HEK293 (cell line): Measurements from ENCODE around the gene FZD7.

Experiments
- CTCF ChIA-PET: fragments of 350-600 bp; formaldehyde crosslinking; extraction: SDS; loops from one replicate; lab custom pipeline; 2021; ENCODE audit warnings: antibody characterized with exemption; lab: Yijun Ruan, JAX
- POLR2A ChIA-PET: fragments of 300-600 bp; formaldehyde crosslinking; extraction: SDS; loops from one replicate; lab custom pipeline; 2020; ENCODE audit warnings: antibody characterized with exemption, inconsistent platforms; lab: Yijun Ruan, JAX
- H3K27ac ChIP-seq: fragments of 200-500 bp; sonication (Bioruptor generic); 2 replicates; pipeline ENCODE4 v1.5.1; 2014; ENCODE audit warnings: low read depth, low read length, control low read depth, inconsistent platforms; ENCODE audit errors: extremely low read depth
- H3K36me3 ChIP-seq, 2 experiments: fragments of 200-500 bp in 1 of 2; sonication (Bioruptor generic) in 1 of 2; 1 replicate in 1 of 2; 2 replicates in 1 of 2; pipeline ENCODE4 v1.5.1; 2014 to 2017; ENCODE audit warnings: inconsistent platforms in 2 of 2, low read length in 2 of 2; ENCODE audit not compliant: control insufficient read depth in 2 of 2, insufficient read depth in 1 of 2
- H3K4me1 ChIP-seq: fragments of 200-500 bp; sonication (Bioruptor generic); 2 replicates; pipeline ENCODE4 v1.5.1; 2014; ENCODE audit warnings: mild to moderate bottlenecking, low read length, inconsistent platforms; ENCODE audit not compliant: control insufficient read depth, insufficient read depth
- H3K4me3 ChIP-seq: 2 replicates; pipeline ENCODE4 v1.5.1; 2011; ENCODE audit warnings: low read depth, mild to moderate bottlenecking, control low read depth, low read length, moderate library complexity
- H3K9me3 ChIP-seq: fragments of 200-500 bp; sonication (Bioruptor generic); 2 replicates; pipeline ENCODE4 v1.5.1; 2014; ENCODE audit warnings: low read depth, low read length, inconsistent platforms; ENCODE audit not compliant: control insufficient read depth, insufficient read depth
- GLI4 ChIP-seq: fragments of 450-650 bp; formaldehyde crosslinking; IDR thresholded peaks from 2 replicates; pipeline ENCODE4 v1.5.1; 2016; ENCODE audit warnings: missing biosample characterization, missing genetic modification characterization
- IKZF3 ChIP-seq: fragments of 450-650 bp; IDR thresholded peaks from 2 replicates; pipeline ENCODE4 v1.5.0; 2018; ENCODE audit warnings: missing biosample characterization, mild to moderate bottlenecking, missing genetic modification characterization, moderate library complexity
- KLF9 ChIP-seq: fragments of 450-650 bp; formaldehyde crosslinking; IDR thresholded peaks from 2 replicates; pipeline ENCODE4 v1.5.1; 2016; ENCODE audit warnings: missing biosample characterization, missing genetic modification characterization, low read depth
- PRDM1 ChIP-seq: fragments of 450-650 bp; formaldehyde crosslinking; IDR thresholded peaks from 2 replicates; pipeline ENCODE4; 2016; ENCODE audit warnings: missing biosample characterization, missing genetic modification characterization
- REST ChIP-seq: fragments of 450-650 bp; formaldehyde crosslinking; IDR thresholded peaks from 2 replicates; pipeline ENCODE4 v1.5.1; 2016; ENCODE audit warnings: missing biosample characterization, missing genetic modification characterization
- SP3 ChIP-seq: fragments of 450-650 bp; formaldehyde crosslinking; IDR thresholded peaks from 2 replicates; pipeline ENCODE4 v1.5.1; 2016; ENCODE audit warnings: missing biosample characterization, missing genetic modification characterization
- TSHZ1 ChIP-seq: fragments of 450-650 bp; formaldehyde crosslinking; IDR thresholded peaks from 2 replicates; pipeline ENCODE4 v1.5.1; 2016; ENCODE audit warnings: missing biosample characterization, missing genetic modification characterization, borderline replicate concordance
- YY1 ChIP-seq: fragments of 450-650 bp; formaldehyde crosslinking; IDR thresholded peaks from 2 replicates; pipeline ENCODE4 v1.5.1; 2018; ENCODE audit warnings: missing biosample characterization, missing genetic modification characterization
- ZBTB1 ChIP-seq: fragments of 450-650 bp; formaldehyde crosslinking; IDR thresholded peaks from 2 replicates; pipeline ENCODE4 v1.5.1; 2016; ENCODE audit warnings: missing biosample characterization, missing genetic modification characterization
- ZBTB17 ChIP-seq: fragments of 450-650 bp; formaldehyde crosslinking; IDR thresholded peaks from 2 replicates; pipeline ENCODE4 v1.5.1; 2016; ENCODE audit warnings: missing biosample characterization, missing genetic modification characterization
- ZEB2 ChIP-seq: fragments of 450-650 bp; formaldehyde crosslinking; IDR thresholded peaks from 2 replicates; pipeline ENCODE4 v1.5.1; 2016; ENCODE audit warnings: missing biosample characterization, missing genetic modification characterization
- ZNF146 ChIP-seq: fragments of 450-650 bp; formaldehyde crosslinking; IDR thresholded peaks from 2 replicates; pipeline ENCODE4 v1.5.1; 2016; ENCODE audit warnings: missing biosample characterization, missing genetic modification characterization
- ZNF274 ChIP-seq, 2 experiments: fragments of 200-500 bp in 1 of 2; fragments of 450-650 bp in 1 of 2; sonication (Bioruptor generic) in 1 of 2; formaldehyde crosslinking in 1 of 2; IDR thresholded peaks; 2 replicates each; pipeline versions ENCODE4 v1.5.1 to v1.6.1; 2014 to 2016; ENCODE audit warnings: borderline replicate concordance in 1 of 2, inconsistent platforms in 1 of 2, low read length in 1 of 2, missing biosample characterization in 1 of 2, missing genetic modification characterization in 1 of 2
- ZNF37A ChIP-seq: fragments of 450-650 bp; IDR thresholded peaks from 2 replicates; pipeline ENCODE4 v1.5.1; 2018; ENCODE audit warnings: missing biosample characterization, missing genetic modification characterization
- ZNF394 ChIP-seq: fragments of 450-650 bp; formaldehyde crosslinking; IDR thresholded peaks from 2 replicates; pipeline ENCODE4 v1.5.1; 2016; ENCODE audit warnings: missing biosample characterization, missing genetic modification characterization, mild to moderate bottlenecking, moderate library complexity, borderline replicate concordance
- ZNF404 ChIP-seq: fragments of 450-650 bp; formaldehyde crosslinking; IDR thresholded peaks from 2 replicates; pipeline ENCODE4 v1.5.1; 2017; ENCODE audit warnings: missing biosample characterization, missing genetic modification characterization
- ZNF433 ChIP-seq: fragments of 450-650 bp; formaldehyde crosslinking; IDR thresholded peaks from 2 replicates; pipeline ENCODE4 v1.5.1; 2016; ENCODE audit warnings: missing biosample characterization, missing genetic modification characterization, low read depth
- ZNF501 ChIP-seq: fragments of 450-650 bp; formaldehyde crosslinking; IDR thresholded peaks from 2 replicates; pipeline ENCODE4 v1.5.1; 2016; ENCODE audit warnings: missing biosample characterization, missing genetic modification characterization
- ZNF514 ChIP-seq: fragments of 450-650 bp; formaldehyde crosslinking; IDR thresholded peaks from 2 replicates; pipeline ENCODE4 v1.5.1; 2016; ENCODE audit warnings: missing biosample characterization, missing genetic modification characterization
- ZNF623 ChIP-seq: fragments of 450-650 bp; formaldehyde crosslinking; IDR thresholded peaks from 2 replicates; pipeline ENCODE4 v1.5.1; 2016; ENCODE audit warnings: missing biosample characterization, missing genetic modification characterization
- ZNF76 ChIP-seq: fragments of 450-650 bp; formaldehyde crosslinking; IDR thresholded peaks from 2 replicates; pipeline ENCODE4; 2016; ENCODE audit warnings: low read depth, missing biosample characterization, missing genetic modification characterization, borderline replicate concordance
- ZNF768 ChIP-seq: fragments of 450-650 bp; formaldehyde crosslinking; IDR thresholded peaks from 2 replicates; pipeline ENCODE4 v1.5.1; 2018; ENCODE audit warnings: missing biosample characterization, mild to moderate bottlenecking, missing genetic modification characterization
- ZNF776 ChIP-seq: fragments of 450-650 bp; formaldehyde crosslinking; IDR thresholded peaks from 2 replicates; pipeline ENCODE4 v1.5.0; 2017; ENCODE audit warnings: missing biosample characterization, missing genetic modification characterization, borderline replicate concordance
- ZSCAN23 ChIP-seq: fragments of 450-650 bp; formaldehyde crosslinking; IDR thresholded peaks from 2 replicates; pipeline ENCODE4 v1.5.1; 2016; ENCODE audit warnings: missing biosample characterization, missing genetic modification characterization

Gene FZD7

GRCh38 chr2:202072226-202072625 lies 38.6 kb downstream of the FZD7 start:
- Histone ChIP-seq H3K4me3 (no peak overlapping the region), H3K27ac (no peak overlapping the region), H3K9me3 (no peaks in the 10 kb centered on the region), H3K36me3 (no peaks in the 10 kb centered on the region), H3K4me1 (no peaks in the 10 kb centered on the region)
- TF ChIP-seq ZBTB1: no peak
- TF ChIP-seq ZNF433 (tag by site-specific recombination): no peak
- no peak for TF ChIP-seq ZNF76 (tag by site-specific recombination)
- no peak for TF ChIP-seq ZNF394 (tag by site-specific recombination)
- no peak for TF ChIP-seq YY1
- no peak for TF ChIP-seq TSHZ1 (tag by site-specific recombination)
- TF ChIP-seq IKZF3 (tag by site-specific recombination): no peak
- no peak for TF ChIP-seq ZNF776 (tag by site-specific recombination)
- no peak for TF ChIP-seq SP3
- TF ChIP-seq PRDM1 (tag by site-specific recombination): no peak
- no peak for TF ChIP-seq ZNF274 (IDR thresholded peaks at IDR 0.05; ENCODE audit: low read length)
- no peak for TF ChIP-seq ZNF274 (tag by site-specific recombination; IDR thresholded peaks at IDR 0.05; ENCODE audit: borderline replicate concordance)
- TF ChIP-seq ZNF623 (tag by site-specific recombination): no peak
- TF ChIP-seq ZEB2 (tag by site-specific recombination): no peak
- TF ChIP-seq ZSCAN23 (tag by site-specific recombination): no peak
- TF ChIP-seq REST (tag by site-specific recombination): no peak
- TF ChIP-seq ZNF501: no peak
- no peak for TF ChIP-seq ZNF768 (tag by site-specific recombination)
- ChIA-PET POLR2A (no interaction called here), CTCF (interaction anchor here (0.7 to 1.4 kb wide), 4 partner anchors 31 to 837 kb away, joined by 3 to 7 read pairs (median 4); no protein-coding TSS in a partner anchor)

- TF ChIP-seq ZNF514 (no peak), GLI4 (tag by site-specific recombination) (no peak), ZNF37A (no peak), ZBTB17 (tag by site-specific recombination) (no peak), ZNF146 (tag by site-specific recombination) (no peak), ZNF404 (no peak), KLF9 (tag by site-specific recombination) (no peak)
- TF ChIP-seq, all 188 proteins: peak for 0
- Histone ChIP-seq H3K4me3 (no peak within 1 kb of the TSS), H3K9me3 (no peaks in the 10 kb centered on the region), H3K36me3 (no peaks in the 10 kb centered on the region), H3K4me1 (no peaks in the 10 kb centered on the region), H3K27ac (no peak within 1 kb of the TSS)
- ChIA-PET CTCF (interaction anchor here (0.7 to 1.4 kb wide), 5 partner anchors 31 to 1036 kb away, joined by 3 to 7 read pairs (median 3); no protein-coding TSS in a partner anchor), POLR2A (no interaction called here)
Observed at GRCh38 chr2:202072737-202073401, 39.2 kb downstream of the FZD7 start, which contains the start of gene KIAA2012. KIAA2012 (plus strand) TSS chr2:202073255; CDS start chr2:202073628, 373 bp downstream.
